Left cardiac atrium (tissue), 4 donors: ENCODE measurements around the gene B4GALNT1. TPM values are rescaled to one million over a fixed set of nuclear protein-coding genes. Genes with fewer than 3 reads are reported as not detected.
A peak's percentile ranks its signal among the peaks of the same experiment; 100 is the strongest.
"Not testable (repeated sequence)": the region's sequence is repeated elsewhere in the genome, so short reads cannot be mapped to it uniquely, and the experiment has no call there.

Experiments
- ATAC-seq, 2 donors: fragments of 200-7000 bp; cut with Tn5 transposase; one replicate each; pipeline ENCODE4 v1.9.1; 2020; ENCODE audit warnings: mild to moderate bottlenecking in 2 of 2, moderate library complexity in 2 of 2
- DNase-seq: peaks from one replicate; pipeline ENCODE4 v3.0.0-alpha.2; 2020
- intact Hi-C, 2 donors: fragments of 100-400 bp; cut with DNase I; formaldehyde crosslinking; loops; one replicate each; pipeline versions ENCODE4 v1.14.1 to v1.15.1; 2022 to 2023
- total RNA-seq, 2 donors: library from RNA; stranded (reverse); fragmentation: NEBNext Ultra II Directional; extraction: Animal tissue kit (Norgen Biotek cat#: 25700); gene quantifications; one replicate each; pipeline ENCODE4 v1.2.1, GENCODE V29; 2021
- donor health status: DM: no; HTN: yes; CAD: no.
- donor health status: DM: no; HTN: yes; CAD: no; lungs with severe emphysema.
- donor health status: DM: yes; HTN: yes; CAD: no.
- donor health status: Dilated cardiomyopathy.

The B4GALNT1 gene
- total RNA-seq, 2 donors from 2014 or later: 2.4 to 3.3 TPM

- no peak for DNase-seq
- intact Hi-C loops: no loop called here
- ATAC-seq: no peak
Measured at GRCh38 chr12:57640175-57641042, 7.4 kb upstream of the B4GALNT1 start.

GRCh38 chr12:57638096-57638495 is 5.1 kb upstream of the B4GALNT1 start:
- DNase-seq: no peak
- no peak for ATAC-seq
- intact Hi-C loops: no loop called here

- intact Hi-C loops: no loop called here
- no peak for ATAC-seq
- no peak for DNase-seq
Measured at GRCh38 chr12:57637364-57637763, 4.4 kb upstream of the B4GALNT1 start.

- ATAC-seq, intact Hi-C loops, DNase-seq: not testable (repeated sequence)
Measured at GRCh38 chr12:57636731-57637130, 3.7 kb upstream of the B4GALNT1 start.

GRCh38 chr12:57632073-57632957 is 686 bp downstream of the B4GALNT1 start:
- ATAC-seq: peak; percentile 43 to 60
- no peak for DNase-seq
- intact Hi-C loops: loop anchor here in 1 of 2 donors (5.0 kb wide), 1 partner anchor 60 kb away; the partner anchor contains the start of gene OS9

GRCh38 chr12:57631566-57632072 is 1.4 kb downstream of the B4GALNT1 start:
- ATAC-seq (no peak), DNase-seq (no peak)
- intact Hi-C loops: loop anchor here in 1 of 2 donors (5.0 kb wide), 1 partner anchor 61 kb away; the partner anchor contains the start of gene OS9

GRCh38 chr12:57630891-57631433 is 2.0 kb downstream of the B4GALNT1 start:
- ATAC-seq: no peak
- DNase-seq: no peak
- intact Hi-C loops: loop anchor here in 1 of 2 donors (5.0 kb wide), 1 partner anchor 61 kb away; the partner anchor contains the start of gene OS9

GRCh38 chr12:57629897-57630471 is 3.0 kb downstream of the B4GALNT1 start:
- DNase-seq (no peak), ATAC-seq (no peak)
- intact Hi-C loops: loop anchor here in 1 of 2 donors (5.0 kb wide), 1 partner anchor 62 kb away; the partner anchor contains the start of gene OS9

GRCh38 chr12:57628280-57629191 is 4.5 kb downstream of the B4GALNT1 start:
- intact Hi-C loops: no loop called here

GRCh38 chr12:57627501-57628279 is 5.3 kb downstream of the B4GALNT1 start:
- DNase-seq (no peak), ATAC-seq (no peak)
- intact Hi-C loops: no loop called here

More at GRCh38 chr12:57628280-57629191, 4.5 kb downstream of the B4GALNT1 start:
- DNase-seq: no peak
- ATAC-seq: no peak

- ATAC-seq: no peak
- intact Hi-C loops: no loop called here
- no peak for DNase-seq
Measured at GRCh38 chr12:57626921-57627445, 6.0 kb downstream of the B4GALNT1 start.

GRCh38 chr12:57626111-57626920 is 6.7 kb downstream of the B4GALNT1 start:
- ATAC-seq (no peak), DNase-seq (no peak)
- intact Hi-C loops: no loop called here

GRCh38 chr12:57625261-57626032 is 7.6 kb downstream of the B4GALNT1 start:
- ATAC-seq: no peak
- intact Hi-C loops: no loop called here
- DNase-seq: no peak

- DNase-seq: no peak
- intact Hi-C loops: no loop called here
- ATAC-seq: no peak
Measured at GRCh38 chr12:57624441-57625220, 8.4 kb downstream of the B4GALNT1 start.
